Mesothelial cell of epicardium (in vitro differentiated cells): ENCODE data around the gene TRIM54. TPM values are rescaled to one million over a fixed set of nuclear protein-coding genes. Genes with fewer than 3 reads are reported as not detected.
"Not testable (repeated sequence)": the region's sequence is repeated elsewhere in the genome, so short reads cannot be mapped to it uniquely, and the experiment has no call there.

Source experiments
- DNase-seq, 2 experiments: peaks; one replicate each; pipeline ENCODE4 v3.0.0; 2021; ENCODE audit warnings: low spot score in 2 of 2; ENCODE audit not compliant: unreplicated experiment in 2 of 2
- H3K27ac Mint-ChIP-seq: 2 replicates; pipeline ENCODE4 v1.8.0; 2021; ENCODE audit warnings: mixed read lengths
- H3K27me3 Mint-ChIP-seq: 2 replicates; pipeline ENCODE4 v1.8.0; 2021; ENCODE audit warnings: low read depth, mixed read lengths
- H3K36me3 Mint-ChIP-seq: 2 replicates; pipeline ENCODE4 v1.8.0; 2021; ENCODE audit warnings: mixed read lengths
- H3K4me1 Mint-ChIP-seq: 2 replicates; pipeline ENCODE4 v1.8.0; 2021; ENCODE audit warnings: mixed read lengths
- H3K4me3 Mint-ChIP-seq: 2 replicates; pipeline ENCODE4 v1.8.0; 2021; ENCODE audit warnings: mild to moderate bottlenecking, moderate library complexity, mixed read lengths
- H3K9me3 Mint-ChIP-seq: 2 replicates; pipeline ENCODE4 v1.8.0; 2021; ENCODE audit warnings: mixed read lengths
- CTCF ChIP-seq: fragments of 200-600 bp; sonication (generic); IDR thresholded peaks from one replicate; pipeline ENCODE4 v1.5.0; 2021; ENCODE audit warnings: antibody characterized with exemption; ENCODE audit not compliant: unreplicated experiment
- total RNA-seq: library from RNA; stranded (reverse); gene quantifications from 3 replicates; pipeline ENCODE4 v1.2.1, GENCODE V29; 2021

The TRIM54 gene
- total RNA-seq, 1 donor from 2014 or later, result 0.18 TPM

GRCh38 chr2:27313882-27314645 is 31.8 kb downstream of the TRIM54 start:
- Mint-ChIP-seq H3K36me3 (peaks cover 17% of the 10 kb centered on the region), H3K27ac (no peak overlapping the region), H3K27me3 (peaks cover 4% of the 10 kb centered on the region), H3K9me3 (no peaks in the 10 kb centered on the region), H3K4me1 (peaks cover 3% of the 10 kb centered on the region), H3K4me3 (no peak overlapping the region)
- DNase-seq, result no peak
- no peak for TF ChIP-seq CTCF

GRCh38 chr2:27314709-27315108 is 32.5 kb downstream of the TRIM54 start:
- Mint-ChIP-seq H3K36me3 (peaks cover 12% of the 10 kb centered on the region), H3K9me3 (no peaks in the 10 kb centered on the region), H3K27me3 (no peaks in the 10 kb centered on the region), H3K4me1 (peaks cover 3% of the 10 kb centered on the region), H3K27ac (no peak overlapping the region), H3K4me3 (no peak overlapping the region)
- no peak for TF ChIP-seq CTCF
- DNase-seq, result no peak

GRCh38 chr2:27315122-27315521 is 32.9 kb downstream of the TRIM54 start:
- Mint-ChIP-seq H3K4me3 (no peak overlapping the region), H3K9me3 (no peaks in the 10 kb centered on the region), H3K27ac (no peak overlapping the region), H3K27me3 (no peaks in the 10 kb centered on the region), H3K4me1 (peaks cover 3% of the 10 kb centered on the region), H3K36me3 (peaks cover 10% of the 10 kb centered on the region)
- no peak for DNase-seq
- no peak for TF ChIP-seq CTCF

- Mint-ChIP-seq H3K36me3 (peaks cover 2% of the 10 kb centered on the region), H3K4me3 (no peak overlapping the region), H3K27ac (no peak overlapping the region), H3K4me1 (peaks cover 7% of the 10 kb centered on the region), H3K9me3 (no peaks in the 10 kb centered on the region), H3K27me3 (no peaks in the 10 kb centered on the region)
- no peak for TF ChIP-seq CTCF
- DNase-seq, result no peak
These were observed 34.6 kb downstream of the TRIM54 start for GRCh38 chr2:27316655-27317412.

GRCh38 chr2:27319839-27320238 is 37.6 kb downstream of the TRIM54 start:
- not testable (repeated sequence) for H3K4me3 Mint-ChIP-seq, H3K9me3 Mint-ChIP-seq, H3K36me3 Mint-ChIP-seq, H3K27ac Mint-ChIP-seq, H3K27me3 Mint-ChIP-seq, DNase-seq
- H3K4me1 Mint-ChIP-seq, result peaks cover 16% of the 10 kb centered on the region

- Mint-ChIP-seq H3K9me3 (no peaks in the 10 kb centered on the region), H3K36me3 (no peaks in the 10 kb centered on the region), H3K4me3 (peak overlapping the region; percentile 91), H3K4me1 (peaks cover 16% of the 10 kb centered on the region), H3K27me3 (no peaks in the 10 kb centered on the region), H3K27ac (peak overlapping the region; percentile 8)
- TF ChIP-seq CTCF, result peak; percentile 36
- no peak for DNase-seq
These were observed 38.8 kb downstream of the TRIM54 start for GRCh38 chr2:27320958-27321543.
